ENCODE data around the gene RPP30.
"Not testable (repeated sequence)": the region's sequence is repeated elsewhere in the genome, so short reads cannot be mapped to it uniquely, and the experiment has no call there.

RPP30 gene

GRCh38 chr10:90917968-90918318, 46.2 kb downstream of the RPP30 start:
- no peak for FAIRE-seq

GRCh38 chr10:90919683-90920574, 48.2 kb downstream of the RPP30 start:
- FAIRE-seq: no peak

DNA sequence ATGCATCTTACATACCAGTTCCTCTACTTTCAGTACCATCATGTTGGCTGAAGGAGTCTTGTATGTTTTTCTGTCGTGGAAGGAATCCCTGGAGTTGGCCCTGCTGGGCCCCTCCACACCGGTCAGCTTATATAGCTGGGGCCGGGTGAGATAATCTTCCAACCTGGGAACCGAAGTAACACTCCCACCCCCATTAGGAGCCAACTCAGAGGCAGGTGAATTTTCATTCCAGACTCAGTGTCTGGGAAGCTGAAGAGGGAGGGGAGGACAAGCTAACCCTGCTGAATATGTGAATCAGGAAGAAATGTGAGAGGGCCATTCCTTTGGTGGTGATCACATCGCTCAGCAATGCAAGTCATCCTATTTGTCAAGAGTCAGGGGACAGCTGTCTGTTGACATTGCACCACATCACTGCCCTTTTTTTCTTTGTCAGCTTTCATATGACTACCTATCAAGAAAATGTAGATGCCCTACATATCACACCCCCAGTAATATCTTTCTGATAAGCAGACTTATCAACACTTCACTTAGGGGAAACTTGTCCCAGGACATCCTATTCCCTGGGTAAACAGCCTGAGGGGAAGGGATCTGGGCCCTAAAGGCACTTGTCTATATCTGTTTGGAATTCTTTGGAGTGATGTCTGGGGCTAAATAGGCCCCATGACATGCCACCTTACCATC, 49.4 kb downstream of the RPP30 start, which contains the start of gene ANKRD1:
TSS of gene ANKRD1 (minus strand) at position 102 of the 681 bp plus-strand sequence. CDS start at position 42, 60 bp downstream.
- no peak for FAIRE-seq

DNA sequence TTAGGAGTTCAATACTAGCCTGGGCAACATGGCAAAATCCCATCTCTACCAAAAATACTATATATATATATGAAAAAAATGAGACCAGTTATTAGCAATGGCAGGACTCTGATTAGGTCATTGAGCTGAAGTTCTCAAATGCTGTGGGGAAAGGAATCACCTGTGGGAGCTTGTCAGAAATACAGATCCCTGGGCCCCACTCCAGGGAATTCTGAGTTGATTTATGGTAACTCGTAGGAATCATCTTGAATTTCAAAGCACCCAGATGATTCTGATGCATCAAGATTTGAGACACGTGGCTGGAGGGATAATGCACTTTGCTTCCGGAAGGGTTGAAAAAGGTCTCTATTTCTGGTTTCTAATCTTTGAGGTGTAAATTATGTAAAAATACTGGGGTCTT, 50.1 kb downstream of the RPP30 start:
- no peak for FAIRE-seq

- no peak for FAIRE-seq
Observed at GRCh38 chr10:90923111-90923731, 51.4 kb downstream of the RPP30 start.

GRCh38 chr10:90924552-90924951, 52.8 kb downstream of the RPP30 start:
- no peak for FAIRE-seq

GRCh38 chr10:90925079-90926029, 53.6 kb downstream of the RPP30 start:
- no peak for FAIRE-seq

GRCh38 chr10:90927293-90927692, 55.5 kb downstream of the RPP30 start:
- no peak for FAIRE-seq

- no peak for FAIRE-seq
Observed at GRCh38 chr10:90929179-90929578, 57.4 kb downstream of the RPP30 start.

DNA sequence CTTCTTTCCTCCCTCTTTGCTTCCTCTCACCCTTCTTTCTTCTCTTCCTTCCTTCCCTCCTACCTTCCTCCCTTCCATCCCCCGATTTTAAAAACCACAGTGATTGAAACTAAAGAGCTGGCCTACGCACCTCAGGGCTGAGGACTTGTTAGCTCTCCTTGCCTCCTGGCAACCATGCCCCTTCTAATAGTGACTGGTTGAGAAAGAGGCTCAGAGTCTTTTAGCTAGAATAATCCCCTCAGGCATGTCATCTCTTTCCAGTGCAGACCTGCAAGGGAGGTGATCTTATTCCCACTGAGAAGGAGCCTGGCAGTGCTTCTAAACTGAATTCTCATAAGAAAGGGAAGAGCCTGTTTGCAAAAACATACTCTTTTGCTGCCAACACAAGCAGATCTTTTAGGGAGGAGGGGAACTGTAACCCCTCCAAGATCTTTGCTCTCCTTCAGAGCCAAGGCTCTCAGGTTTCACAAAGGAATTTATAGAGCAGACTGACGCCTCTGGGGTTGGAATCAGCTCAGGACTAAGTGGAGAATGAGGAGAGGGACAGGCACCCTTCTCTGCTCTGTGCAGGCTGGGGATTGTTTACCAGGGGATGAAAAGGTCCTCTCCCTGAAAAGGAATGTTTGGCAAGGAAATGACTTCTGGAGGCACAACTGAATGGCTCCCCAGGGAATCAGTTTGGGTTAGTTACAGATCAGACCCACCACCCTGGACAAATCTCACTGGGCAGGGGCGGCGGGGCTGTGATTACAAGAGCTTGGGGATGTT, 58.5 kb downstream of the RPP30 start:
- no peak for FAIRE-seq

- FAIRE-seq: no peak
Observed at GRCh38 chr10:90930971-90931871, 59.4 kb downstream of the RPP30 start.

DNA sequence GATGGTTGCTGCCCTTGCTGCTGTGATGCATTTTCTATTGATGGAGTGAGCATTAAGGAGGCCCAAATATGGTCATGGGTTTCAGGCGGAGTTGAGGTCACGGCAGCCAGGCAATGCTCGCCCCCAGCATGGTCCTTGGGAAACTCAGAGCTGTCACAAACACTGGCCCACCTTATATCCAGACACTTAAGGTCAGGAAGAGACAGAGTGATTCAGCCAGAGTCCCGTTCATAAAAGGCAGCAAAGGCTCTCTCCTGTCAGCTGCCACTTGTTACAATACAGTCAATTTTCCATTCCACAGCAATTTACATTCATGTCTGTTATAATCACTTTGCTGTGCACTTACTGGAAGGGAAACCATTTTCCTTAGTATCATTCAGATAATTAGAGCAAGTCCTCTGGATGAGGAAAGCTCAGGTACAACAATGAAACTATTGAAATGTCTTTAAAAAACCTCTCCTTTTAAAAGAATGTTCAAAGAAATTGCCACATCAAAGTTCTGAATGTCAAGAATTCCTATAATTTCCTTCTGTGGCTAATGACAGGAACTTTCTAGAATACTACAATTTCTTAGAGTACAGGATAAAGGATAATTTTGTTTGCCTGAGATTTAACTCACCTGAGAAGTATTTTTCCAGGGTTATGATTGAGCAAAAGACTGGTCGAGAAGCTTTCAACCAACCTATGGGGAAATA, 64.0 kb downstream of the RPP30 start:
- FAIRE-seq: no peak

- no peak for FAIRE-seq
Observed at GRCh38 chr10:90936276-90936659, 64.5 kb downstream of the RPP30 start.

DNA sequence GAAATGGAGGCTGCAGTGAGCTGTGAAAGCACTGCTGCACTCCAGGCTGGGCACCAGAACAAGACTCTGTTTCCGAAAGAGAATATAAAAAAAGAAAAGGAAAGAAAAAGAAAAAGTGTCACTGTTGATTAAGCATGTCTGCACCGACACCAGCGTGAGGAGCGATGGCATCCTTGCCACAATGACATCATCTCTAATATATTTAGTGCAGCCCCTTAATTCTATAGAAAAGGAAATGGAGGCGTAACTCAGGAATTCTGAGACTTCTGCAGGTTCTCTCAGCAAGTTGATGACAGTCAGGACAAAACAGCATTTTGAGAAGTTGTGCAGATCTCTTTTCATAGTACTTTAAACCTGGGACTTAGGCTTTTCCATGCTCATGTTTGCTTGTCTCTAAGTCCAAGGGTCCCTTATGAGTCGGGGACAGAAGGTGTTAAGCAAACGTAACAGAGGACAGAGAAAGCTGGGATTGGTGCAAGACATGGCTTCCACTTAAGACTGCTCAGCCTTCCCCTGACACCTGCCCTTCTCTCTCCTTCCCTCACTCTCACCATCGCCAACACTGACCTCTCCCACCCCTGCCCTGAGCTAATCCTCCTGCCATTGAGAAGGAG, 66.0 kb downstream of the RPP30 start:
- FAIRE-seq: no peak

DNA sequence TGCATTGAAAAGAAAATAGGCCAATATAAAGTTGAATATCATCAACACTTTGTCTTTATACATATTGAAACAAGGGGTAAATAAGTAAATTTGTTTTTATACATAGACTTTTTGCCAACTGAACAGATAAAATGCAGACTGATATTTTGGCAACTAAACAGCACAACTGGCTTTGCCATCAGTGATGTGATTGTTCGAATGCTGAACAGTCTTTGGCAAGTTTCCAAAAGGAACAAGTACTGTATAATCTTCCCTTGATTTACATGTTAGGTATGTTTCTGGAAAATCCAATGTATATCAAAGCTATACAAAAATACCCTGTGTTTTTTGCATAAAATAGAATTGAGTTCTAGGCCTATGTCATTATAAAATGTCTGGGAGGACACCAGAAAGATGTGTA, 67.3 kb downstream of the RPP30 start:
- FAIRE-seq: no peak

GRCh38 chr10:90939648-90940047, 67.9 kb downstream of the RPP30 start:
- FAIRE-seq: no peak

DNA sequence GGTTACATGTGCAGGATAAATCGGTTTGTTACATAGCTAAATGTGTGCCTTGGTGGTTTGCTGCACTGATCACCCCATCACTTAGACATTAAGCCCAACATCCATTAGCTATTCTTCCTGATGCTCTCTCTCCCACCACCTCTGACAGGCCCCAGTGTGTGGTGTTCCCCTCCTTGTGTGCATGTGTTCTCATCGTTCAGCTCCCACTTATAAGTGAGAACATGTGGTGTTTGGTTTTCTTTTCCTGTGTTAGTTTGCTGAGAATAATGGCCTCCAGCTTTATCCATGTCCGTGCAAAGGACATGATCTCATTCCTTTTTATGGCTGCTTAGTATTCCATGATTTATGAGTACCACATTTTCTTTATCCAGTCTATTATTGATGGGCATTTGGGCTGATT, 71.2 kb downstream of the RPP30 start:
- FAIRE-seq: not testable (repeated sequence)

DNA sequence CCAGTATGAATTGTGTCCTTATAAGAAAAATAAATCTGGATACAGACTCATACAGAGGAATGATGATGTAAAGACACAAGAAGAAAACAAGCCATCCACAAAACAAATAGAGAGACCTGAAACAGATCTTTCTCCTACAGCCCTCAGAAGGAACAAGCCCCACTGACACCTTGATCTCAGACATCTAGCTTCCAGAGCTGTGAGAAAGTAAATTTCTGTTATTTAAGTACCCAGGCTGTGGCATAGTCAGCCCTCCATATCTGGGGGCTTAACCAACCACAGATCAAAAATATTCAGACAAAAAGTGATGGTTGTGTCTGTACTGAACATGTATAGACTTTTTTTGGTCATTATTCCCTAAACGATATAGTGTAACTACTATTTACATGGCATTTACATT, 73.0 kb downstream of the RPP30 start:
- FAIRE-seq: no peak

DNA sequence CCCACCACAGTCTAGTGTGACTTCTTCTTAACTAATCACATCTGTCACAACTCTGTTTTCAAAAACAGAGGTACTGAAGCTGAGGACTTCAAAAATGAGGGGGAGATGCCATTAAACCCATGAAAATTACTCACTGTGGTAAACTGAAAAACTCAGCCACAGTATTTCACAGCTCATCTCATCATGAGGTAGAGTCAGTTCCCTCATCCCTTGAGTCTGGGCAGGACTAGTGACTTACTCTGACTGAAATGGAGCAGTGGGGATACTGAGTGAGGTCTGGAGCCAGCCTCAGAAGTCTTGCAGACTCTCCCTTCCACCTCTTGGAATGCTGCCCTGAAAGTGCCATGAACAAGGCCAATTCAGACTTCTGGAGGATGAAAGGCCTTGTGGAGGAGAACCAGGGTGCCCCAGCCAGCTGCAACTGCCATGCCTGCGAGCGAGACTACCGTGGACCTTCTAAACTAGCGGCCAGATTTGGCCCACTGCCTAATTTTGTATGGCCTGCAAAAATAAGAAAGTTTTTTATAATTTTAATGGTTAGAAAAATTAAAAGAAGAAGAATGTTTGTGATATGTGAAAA, 73.8 kb downstream of the RPP30 start:
- no peak for FAIRE-seq

All from A204.1 (cell line).